ENCODE measurements around the gene FIGN.

DNA sequence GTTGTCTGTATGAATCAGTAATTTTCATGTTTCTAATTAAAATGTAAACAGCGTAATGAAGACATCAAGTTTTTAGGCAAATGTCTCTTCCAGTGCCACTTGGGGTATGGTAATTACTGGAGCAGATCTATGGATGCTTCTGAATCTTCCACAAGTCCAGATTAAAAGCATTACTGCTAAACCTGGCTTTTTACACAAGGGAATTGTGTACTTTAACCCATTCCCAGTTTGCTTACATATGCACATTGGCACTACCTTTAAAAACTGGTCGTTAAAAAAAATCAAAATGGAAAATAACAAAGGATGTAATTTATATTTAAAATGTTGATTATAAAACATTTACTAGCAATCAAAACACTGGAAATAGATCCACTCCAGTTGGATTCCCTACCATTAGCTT lies 19.7 kb downstream of the FIGN start:
- TF ChIP-seq, protein P1, sequence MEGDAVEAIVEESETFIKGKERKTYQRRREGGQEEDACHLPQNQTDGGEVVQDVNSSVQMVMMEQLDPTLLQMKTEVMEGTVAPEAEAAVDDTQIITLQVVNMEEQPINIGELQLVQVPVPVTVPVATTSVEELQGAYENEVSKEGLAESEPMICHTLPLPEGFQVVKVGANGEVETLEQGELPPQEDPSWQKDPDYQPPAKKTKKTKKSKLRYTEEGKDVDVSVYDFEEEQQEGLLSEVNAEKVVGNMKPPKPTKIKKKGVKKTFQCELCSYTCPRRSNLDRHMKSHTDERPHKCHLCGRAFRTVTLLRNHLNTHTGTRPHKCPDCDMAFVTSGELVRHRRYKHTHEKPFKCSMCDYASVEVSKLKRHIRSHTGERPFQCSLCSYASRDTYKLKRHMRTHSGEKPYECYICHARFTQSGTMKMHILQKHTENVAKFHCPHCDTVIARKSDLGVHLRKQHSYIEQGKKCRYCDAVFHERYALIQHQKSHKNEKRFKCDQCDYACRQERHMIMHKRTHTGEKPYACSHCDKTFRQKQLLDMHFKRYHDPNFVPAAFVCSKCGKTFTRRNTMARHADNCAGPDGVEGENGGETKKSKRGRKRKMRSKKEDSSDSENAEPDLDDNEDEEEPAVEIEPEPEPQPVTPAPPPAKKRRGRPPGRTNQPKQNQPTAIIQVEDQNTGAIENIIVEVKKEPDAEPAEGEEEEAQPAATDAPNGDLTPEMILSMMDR (IDR thresholded peaks at IDR 0.05; ENCODE audit: low read depth, low read length), result no peak
- TF ChIP-seq EZH2phosphoT487 (IDR thresholded peaks at IDR 0.05; ENCODE audit: low read depth), result no peak
